ENCODE measurements around the gene CCNO.

GRCh38 chr5:55225346-55225745, 8.1 kb downstream of the CCNO start:
- TF ChIP-seq EZH2phosphoT487 (conservative IDR thresholded peaks at IDR 0.05; ENCODE audit: low read length), result no peak
- TF ChIP-seq CTCF (IDR thresholded peaks at IDR 0.05; ENCODE audit: insufficient read depth, low read length, poor library complexity, severe bottlenecking), result no peak

All from SU-DHL-6 (cell line).